T-cell (primary cell): ENCODE measurements around the gene PAXIP1. TPM values are rescaled to one million over a fixed set of nuclear protein-coding genes. Genes with fewer than 3 reads are reported as not detected.
"Not testable (repeated sequence)": the region's sequence is repeated elsewhere in the genome, so short reads cannot be mapped to it uniquely, and the experiment has no call there.

ENCODE experiments used
- ATAC-seq, 4 experiments: fragments of 200-7000 bp in 3 of 4; fragments of 150-1000 bp in 1 of 4; cut with Tn5 transposase; replicated peaks in 1 of 4; 1 replicate in 3 of 4; 2 replicates in 1 of 4; pipeline ENCODE4 v1.10.0; 2021; ENCODE audit warnings: moderate library complexity in 3 of 4, mild to moderate bottlenecking in 2 of 4, moderate number of reproducible peaks in 1 of 4
- CTCF ChIA-PET, 2 donors: fragments of 300-600 bp; sonication (Branson Sonifier 250); formaldehyde crosslinking; loops; one replicate each; lab custom pipeline; 2022; ENCODE audit warnings: antibody characterized with exemption in 2 of 2; lab: Charles Lee
- POLR2A ChIA-PET, 2 donors: fragments of 300-600 bp; sonication (Branson Sonifier 250); formaldehyde crosslinking; loops; one replicate each; lab custom pipeline; 2022; ENCODE audit warnings: antibody characterized with exemption in 2 of 2; lab: Charles Lee
- DNase-seq, 35 experiments: peaks; one replicate each; pipeline versions ENCODE4 v3.0.0 to v3.0.0-alpha.2; 2013 to 2023
- H3K27ac ChIP-seq: one replicate; pipeline ENCODE4 v1.5.1; 2013; ENCODE audit warnings: low read length
- H3K27me3 ChIP-seq, 2 experiments: replicated peaks in 1 of 2; 1 replicate in 1 of 2; 2 replicates in 1 of 2; pipeline versions ENCODE4 v1.6.1 to v1.7.0; 2013; ENCODE audit warnings: low read length in 1 of 2, mixed read lengths in 1 of 2; ENCODE audit not compliant: control insufficient read depth in 2 of 2, insufficient read depth in 2 of 2; ENCODE audit errors: extremely low read depth in 1 of 2
- H3K36me3 ChIP-seq, 2 donors: 1 replicate in 1 of 2; 2 replicates in 1 of 2; pipeline versions ENCODE4 v1.6.1 to v1.7.0; 2013; ENCODE audit warnings: low read length in 1 of 2; ENCODE audit not compliant: control insufficient read depth in 2 of 2, insufficient read depth in 1 of 2; ENCODE audit errors: extremely low read depth in 1 of 2
- H3K4me1 ChIP-seq, 2 experiments: 1 replicate in 1 of 2; 2 replicates in 1 of 2; pipeline versions ENCODE4 v1.6.1 to v1.7.0; 2013; ENCODE audit warnings: low read length in 2 of 2, mixed read lengths in 1 of 2; ENCODE audit not compliant: insufficient read depth in 2 of 2, control insufficient read depth in 1 of 2; ENCODE audit errors: extremely low read depth in 1 of 2
- H3K4me3 ChIP-seq, 2 donors: 1 replicate in 1 of 2; 2 replicates in 1 of 2; pipeline versions ENCODE4 v1.5.1 to v1.7.0; 2013; ENCODE audit warnings: mild to moderate bottlenecking in 2 of 2, low read length in 1 of 2, moderate library complexity in 1 of 2; ENCODE audit not compliant: control insufficient read depth in 1 of 2; ENCODE audit errors: extremely low read depth in 1 of 2
- H3K9me3 ChIP-seq: 2 replicates; pipeline ENCODE4 v1.7.0; 2013
- H3K27ac Mint-ChIP-seq, 2 donors: one replicate each; pipeline ENCODE4 v1.8.0; 2020 to 2021; ENCODE audit warnings: mild to moderate bottlenecking in 2 of 2, mixed read lengths in 2 of 2
- H3K27me3 Mint-ChIP-seq, 2 donors: one replicate each; pipeline ENCODE4 v1.8.0; 2021 to 2022; ENCODE audit warnings: mixed read lengths in 2 of 2
- H3K36me3 Mint-ChIP-seq: one replicate; pipeline ENCODE4 v1.8.0; 2021; ENCODE audit warnings: mixed read lengths
- H3K4me1 Mint-ChIP-seq, 3 donors: one replicate each; pipeline ENCODE4 v1.8.0; 2020 to 2022; ENCODE audit warnings: mixed read lengths in 3 of 3, mild to moderate bottlenecking in 1 of 3
- H3K4me3 Mint-ChIP-seq, 3 donors: one replicate each; pipeline ENCODE4 v1.8.0; 2020 to 2022; ENCODE audit warnings: mild to moderate bottlenecking in 3 of 3, mixed read lengths in 3 of 3, moderate library complexity in 3 of 3
- H3K9me3 Mint-ChIP-seq, 3 donors: one replicate each; pipeline ENCODE4 v1.8.0; 2020 to 2022; ENCODE audit warnings: mixed read lengths in 3 of 3
- WGBS: methylation state at CpG from one replicate; pipeline ENCODE4 v1.1.5; 2013; ENCODE audit warnings: missing lambda C conversion rate; ENCODE audit not compliant: insufficient coverage; 5-methylcytosine and 5-hydroxymethylcytosine counted together
- total RNA-seq, 35 experiments: library from RNA in 6 of 35; stranded (reverse) in 6 of 35; fragments of 120-200 nt in 1 of 35; gene quantifications; one replicate each; pipeline versions ENCODE4 v1.2.1 to v1.2.4 and lab custom pipeline; 2013 to 2026

Gene PAXIP1, protein sequence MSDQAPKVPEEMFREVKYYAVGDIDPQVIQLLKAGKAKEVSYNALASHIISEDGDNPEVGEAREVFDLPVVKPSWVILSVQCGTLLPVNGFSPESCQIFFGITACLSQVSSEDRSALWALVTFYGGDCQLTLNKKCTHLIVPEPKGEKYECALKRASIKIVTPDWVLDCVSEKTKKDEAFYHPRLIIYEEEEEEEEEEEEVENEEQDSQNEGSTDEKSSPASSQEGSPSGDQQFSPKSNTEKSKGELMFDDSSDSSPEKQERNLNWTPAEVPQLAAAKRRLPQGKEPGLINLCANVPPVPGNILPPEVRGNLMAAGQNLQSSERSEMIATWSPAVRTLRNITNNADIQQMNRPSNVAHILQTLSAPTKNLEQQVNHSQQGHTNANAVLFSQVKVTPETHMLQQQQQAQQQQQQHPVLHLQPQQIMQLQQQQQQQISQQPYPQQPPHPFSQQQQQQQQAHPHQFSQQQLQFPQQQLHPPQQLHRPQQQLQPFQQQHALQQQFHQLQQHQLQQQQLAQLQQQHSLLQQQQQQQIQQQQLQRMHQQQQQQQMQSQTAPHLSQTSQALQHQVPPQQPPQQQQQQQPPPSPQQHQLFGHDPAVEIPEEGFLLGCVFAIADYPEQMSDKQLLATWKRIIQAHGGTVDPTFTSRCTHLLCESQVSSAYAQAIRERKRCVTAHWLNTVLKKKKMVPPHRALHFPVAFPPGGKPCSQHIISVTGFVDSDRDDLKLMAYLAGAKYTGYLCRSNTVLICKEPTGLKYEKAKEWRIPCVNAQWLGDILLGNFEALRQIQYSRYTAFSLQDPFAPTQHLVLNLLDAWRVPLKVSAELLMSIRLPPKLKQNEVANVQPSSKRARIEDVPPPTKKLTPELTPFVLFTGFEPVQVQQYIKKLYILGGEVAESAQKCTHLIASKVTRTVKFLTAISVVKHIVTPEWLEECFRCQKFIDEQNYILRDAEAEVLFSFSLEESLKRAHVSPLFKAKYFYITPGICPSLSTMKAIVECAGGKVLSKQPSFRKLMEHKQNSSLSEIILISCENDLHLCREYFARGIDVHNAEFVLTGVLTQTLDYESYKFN
- total RNA-seq (10 to 100 TPM; 10.1 to 12.6 (median 12.3) TPM), total RNA-seq (lab: John Stamatoyannopoulos, UW) (16.2 to 63.9 (median 28.9) reads per million in 29 experiments)
- 9.0 TPM for total RNA-seq (2013)

DNA sequence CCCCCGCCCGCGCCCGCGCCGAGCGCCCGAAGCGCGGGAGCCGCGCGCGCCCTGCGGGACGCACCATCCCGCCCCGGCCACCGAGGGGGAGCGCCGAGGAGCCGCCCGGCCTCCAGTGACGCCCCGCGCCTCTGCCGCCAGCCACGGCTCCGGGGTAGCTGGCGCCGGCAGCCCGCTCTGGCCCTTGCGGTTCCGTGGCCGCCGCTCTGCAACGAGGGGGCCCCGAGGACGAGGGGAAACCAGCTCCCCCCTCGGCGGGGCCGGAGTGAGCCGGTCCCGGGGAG is at the start of gene PAXIP1:
TSS of gene PAXIP1 (minus strand) at position 33 of the 284 bp plus-strand sequence. CDS start 195 bp downstream, outside the sequence.
- POLR2A ChIA-PET: interaction anchor here in 1 of 2 donors (1.0 kb wide), 1 partner anchor 297 kb away, joined by 3 read pairs; no protein-coding TSS in a partner anchor
- CTCF ChIA-PET: interaction anchor here in 1 of 2 donors (1.4 to 1.7 kb wide), 2 partner anchors 75 to 342 kb away, joined by 5 to 7 read pairs; no protein-coding TSS in a partner anchor
- ATAC-seq (peak; percentile 75 to 80 (median 77)), DNase-seq (peak in 16 of 35 experiments; percentile 33 to 83 (median 56))
- no peaks in the 10 kb centered on the region for H3K9me3 Mint-ChIP-seq
- H3K36me3 Mint-ChIP-seq: no peaks in the 10 kb centered on the region
- H3K4me3 Mint-ChIP-seq: peak within 1 kb of the TSS; percentile 87 to 94 (median 88)
- peak within 1 kb of the TSS; percentile 35 for H3K27ac ChIP-seq
- no peaks in the 10 kb centered on the region for H3K27me3 ChIP-seq
- H3K27me3 Mint-ChIP-seq: no peaks in the 10 kb centered on the region
- under 1% methylated on average over 38 of the region's 44 CpGs for WGBS
- peaks cover 0 to 5% of the 10 kb centered on the region in 2 donors for H3K36me3 ChIP-seq
- peaks cover 10 to 17% (median 15%) of the 10 kb centered on the region in 3 donors for H3K4me1 Mint-ChIP-seq
- no peaks in the 10 kb centered on the region for H3K9me3 ChIP-seq
- peaks cover 6 to 18% of the 10 kb centered on the region in 2 experiments for H3K4me1 ChIP-seq
- peak within 1 kb of the TSS; percentile 79 to 96 for H3K4me3 ChIP-seq
- H3K27ac Mint-ChIP-seq: peak within 1 kb of the TSS; percentile 90 to 93

DNA sequence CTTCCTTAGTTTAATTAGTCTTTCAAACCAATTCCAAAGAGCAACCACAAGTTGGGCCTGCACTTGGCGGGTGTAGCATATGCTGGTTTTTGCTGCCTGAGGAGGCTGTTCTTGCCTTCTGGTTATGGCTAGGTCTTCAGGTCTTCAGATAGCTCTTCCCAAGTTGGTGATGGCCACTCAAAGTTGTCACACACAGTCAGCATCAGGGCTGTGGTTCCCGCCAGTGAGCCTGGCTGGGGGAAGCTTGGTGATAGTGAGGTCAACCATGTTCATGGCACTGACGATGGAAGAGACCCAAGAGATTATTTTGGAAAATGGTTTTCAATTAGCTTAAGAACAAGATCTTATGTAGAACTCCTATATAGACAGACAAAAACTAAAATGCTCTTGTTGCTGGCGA is 48.4 kb upstream of the PAXIP1 start:
- H3K9me3 ChIP-seq: no peaks in the 10 kb centered on the region
- H3K4me1 ChIP-seq: no peaks in the 10 kb centered on the region
- Mint-ChIP-seq H3K27ac (no peak overlapping the region), H3K4me3 (no peak overlapping the region), H3K9me3 (no peaks in the 10 kb centered on the region), H3K4me1 (no peaks in the 10 kb centered on the region), H3K36me3 (no peaks in the 10 kb centered on the region), H3K27me3 (peaks cover 6 to 7% of the 10 kb centered on the region in 2 donors)
- 100% methylated on average over 1 of the region's 4 CpGs for WGBS
- ATAC-seq (no peak), DNase-seq (no peak)
- no peak overlapping the region for H3K4me3 ChIP-seq
- H3K27ac ChIP-seq: no peak overlapping the region
- H3K27me3 ChIP-seq: peaks cover 0 to 5% of the 10 kb centered on the region in 2 experiments
- POLR2A ChIA-PET: no interaction called here
- CTCF ChIA-PET: interaction anchor here in 1 of 2 donors (0.6 kb wide), 1 partner anchor 15 kb away, joined by 4 read pairs; no protein-coding TSS in a partner anchor
- H3K36me3 ChIP-seq: no peaks in the 10 kb centered on the region

DNA sequence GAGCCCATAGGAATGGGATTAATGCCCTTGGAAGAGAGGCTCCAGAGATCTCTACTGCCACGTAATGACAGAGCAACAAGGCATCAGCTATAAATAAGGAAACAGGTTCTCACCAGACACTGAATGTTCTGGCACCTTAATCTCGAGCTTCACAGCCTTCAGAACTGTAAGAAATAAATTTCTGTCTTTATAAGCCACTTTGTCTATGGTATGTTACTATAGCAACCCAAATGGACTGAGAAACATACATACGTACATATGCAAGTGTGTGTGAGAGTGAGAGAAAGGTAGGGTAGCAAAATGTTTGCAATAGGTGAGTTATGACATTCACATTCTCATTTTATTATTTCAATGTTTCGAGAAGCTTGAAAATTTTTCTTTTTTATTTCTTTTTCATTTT is 45.1 kb upstream of the PAXIP1 start:
- POLR2A ChIA-PET: no interaction called here
- CTCF ChIA-PET: no interaction called here
- no peaks in the 10 kb centered on the region for H3K4me1 ChIP-seq

DNA sequence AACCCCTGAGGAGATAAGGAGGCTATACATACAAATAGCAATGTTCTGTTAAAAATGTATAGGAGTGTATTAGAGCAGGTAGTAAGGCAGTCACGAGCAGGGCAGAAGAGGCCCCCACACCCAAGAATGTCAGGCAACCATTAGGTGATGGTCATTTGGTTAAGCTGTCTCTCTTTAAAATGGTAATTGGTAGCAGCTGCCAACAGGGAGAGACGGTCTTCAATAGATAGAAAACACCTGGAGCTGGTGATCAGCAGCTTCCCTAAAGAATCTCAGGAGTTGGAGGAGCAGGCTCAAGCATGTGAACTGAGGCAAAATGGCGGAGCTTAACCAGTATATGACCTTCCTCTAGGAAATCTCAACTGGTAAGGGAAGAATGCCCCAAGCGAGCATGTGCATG is 40.8 kb upstream of the PAXIP1 start:
- Histone ChIP-seq H3K4me3 (no peak overlapping the region), H3K27me3 (peaks cover 0 to 9% of the 10 kb centered on the region in 2 experiments), H3K4me1 (no peaks in the 10 kb centered on the region), H3K9me3 (no peaks in the 10 kb centered on the region), H3K36me3 (no peaks in the 10 kb centered on the region), H3K27ac (no peak overlapping the region)
- DNase-seq (no peak), ATAC-seq (no peak)
- H3K27me3 Mint-ChIP-seq: peaks cover 28 to 30% of the 10 kb centered on the region in 2 donors
- H3K36me3 Mint-ChIP-seq: no peaks in the 10 kb centered on the region
- ChIA-PET POLR2A (no interaction called here), CTCF (no interaction called here)
- H3K4me3 Mint-ChIP-seq: no peak overlapping the region
- no peaks in the 10 kb centered on the region for H3K4me1 Mint-ChIP-seq
- WGBS: 20% methylated on average over 1 of the region's 4 CpGs
- no peak overlapping the region for H3K27ac Mint-ChIP-seq
- peaks cover 0 to 4% (median 0%) of the 10 kb centered on the region in 3 donors for H3K9me3 Mint-ChIP-seq

More for the DNA sequence above, 45.1 kb upstream of the PAXIP1 start:
- Mint-ChIP-seq H3K27ac (no peak overlapping the region), H3K36me3 (no peaks in the 10 kb centered on the region), H3K27me3 (peaks cover 7 to 15% of the 10 kb centered on the region in 2 donors), H3K9me3 (no peaks in the 10 kb centered on the region), H3K4me1 (no peaks in the 10 kb centered on the region), H3K4me3 (no peak overlapping the region)
- Histone ChIP-seq H3K27ac (no peak overlapping the region), H3K27me3 (no peaks in the 10 kb centered on the region), H3K4me3 (no peak overlapping the region), H3K9me3 (no peaks in the 10 kb centered on the region), H3K36me3 (no peaks in the 10 kb centered on the region)
- DNase-seq (no peak), ATAC-seq (no peak)
- 100% methylated on average over 1 of the region's 4 CpGs for WGBS

DNA sequence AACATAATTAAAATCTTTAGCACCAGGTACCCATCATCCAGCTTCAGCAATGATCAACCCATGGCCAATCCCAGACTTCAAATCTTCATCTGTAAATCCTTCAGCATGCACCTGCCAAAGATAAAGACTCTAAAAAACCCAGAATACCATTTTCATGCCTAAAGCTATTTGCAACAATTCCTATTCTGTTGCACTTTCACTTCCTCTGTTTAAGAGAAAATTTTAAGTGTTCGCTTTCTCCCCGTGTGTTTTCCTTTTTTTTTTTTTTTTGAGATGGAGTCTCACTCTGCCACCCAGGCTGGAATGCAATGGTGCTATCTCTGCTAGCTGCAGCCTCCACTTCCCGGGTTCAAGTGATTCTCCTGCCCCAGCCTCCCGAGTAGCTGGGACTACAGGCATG is 35.4 kb upstream of the PAXIP1 start:
- Mint-ChIP-seq H3K4me3 (no peak overlapping the region), H3K36me3 (no peaks in the 10 kb centered on the region), H3K27me3 (peaks cover 23 to 39% of the 10 kb centered on the region in 2 donors), H3K27ac (no peak overlapping the region), H3K9me3 (peaks cover 0 to 4% (median 0%) of the 10 kb centered on the region in 3 donors), H3K4me1 (no peaks in the 10 kb centered on the region)
- no peak overlapping the region for H3K4me3 ChIP-seq
- H3K27ac ChIP-seq: no peak overlapping the region
- ATAC-seq (no peak), DNase-seq (no peak)
- no peaks in the 10 kb centered on the region for H3K4me1 ChIP-seq
- CTCF ChIA-PET: no interaction called here
- no CpG with 5 or more reads among the region's 4 CpGs for WGBS
- POLR2A ChIA-PET: no interaction called here
- peaks cover 0 to 20% of the 10 kb centered on the region in 2 experiments for H3K27me3 ChIP-seq
- H3K9me3 ChIP-seq: no peaks in the 10 kb centered on the region
- H3K36me3 ChIP-seq: no peaks in the 10 kb centered on the region

DNA sequence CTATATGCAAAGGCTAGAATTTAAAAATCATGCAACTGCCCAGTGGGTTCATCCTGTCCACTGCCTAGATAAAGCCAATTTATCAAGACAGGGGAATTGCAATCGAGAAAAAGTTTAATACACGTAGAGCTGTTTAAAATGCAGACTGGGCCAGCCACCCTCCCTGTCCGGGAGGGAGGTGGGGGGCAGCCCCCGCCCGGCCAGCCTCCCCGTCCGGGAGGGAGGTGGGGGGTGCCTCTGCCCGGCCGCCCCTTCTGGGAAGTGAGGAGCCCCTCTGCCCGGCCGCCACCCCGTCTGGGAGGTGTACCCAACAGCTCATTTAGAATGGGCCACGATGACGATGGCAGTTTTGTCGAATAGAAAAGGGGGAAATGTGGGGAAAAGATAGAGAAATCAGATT is 31.6 kb upstream of the PAXIP1 start:
- H3K27me3 ChIP-seq: peaks cover 0 to 25% of the 10 kb centered on the region in 2 experiments
- ATAC-seq, H3K4me1 ChIP-seq, H3K4me3 ChIP-seq, H3K27ac ChIP-seq, H3K9me3 Mint-ChIP-seq, H3K9me3 ChIP-seq, H3K4me3 Mint-ChIP-seq, H3K36me3 ChIP-seq, DNase-seq, POLR2A ChIA-PET, H3K36me3 Mint-ChIP-seq, H3K4me1 Mint-ChIP-seq, H3K27ac Mint-ChIP-seq: not testable (repeated sequence)
- 90% methylated on average over 4 of the region's 15 CpGs for WGBS
- CTCF ChIA-PET: interaction anchor here in 1 of 2 donors (0.6 kb wide), 1 partner anchor 14 kb away, joined by 3 read pairs; no protein-coding TSS in a partner anchor
- peaks cover 5 to 24% of the 10 kb centered on the region in 2 donors for H3K27me3 Mint-ChIP-seq
